ENCODE results near the gene GMEB2.

DNA sequence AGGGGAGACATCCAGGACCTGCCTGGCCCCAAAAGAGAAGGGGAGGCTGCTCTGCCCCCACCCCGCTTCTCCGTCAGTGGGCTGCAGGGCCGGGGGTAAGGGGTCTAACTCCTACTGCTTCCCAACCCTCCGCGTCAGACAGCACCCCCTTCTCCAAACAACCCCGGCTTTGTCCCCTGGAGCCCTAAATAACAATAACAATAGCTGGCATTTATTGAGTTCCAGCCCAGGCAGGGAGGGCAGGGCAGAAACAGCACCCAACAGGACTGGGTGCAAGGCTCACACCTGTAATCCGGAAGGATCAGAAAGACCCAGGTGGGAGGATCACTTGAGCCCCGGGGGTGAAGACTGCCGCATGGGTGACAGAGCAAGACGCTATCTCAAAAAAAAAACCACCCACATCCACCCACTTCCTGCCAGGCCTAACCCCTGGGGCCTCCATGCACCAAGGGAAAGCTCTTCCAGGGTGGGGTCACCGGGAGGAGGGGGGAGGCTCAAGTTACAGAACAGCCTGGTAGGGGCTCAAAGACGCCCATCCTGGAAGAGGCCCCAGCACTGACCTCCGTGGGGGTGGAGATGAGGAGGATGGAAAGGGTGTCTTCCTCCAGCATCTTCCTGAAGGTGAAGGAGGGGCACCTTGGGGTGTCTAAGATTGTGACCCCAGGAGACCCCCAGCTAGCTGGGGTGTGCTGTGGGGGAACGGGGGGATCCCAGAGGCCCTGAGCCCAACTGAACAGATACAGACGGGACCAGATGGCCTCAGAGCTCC, 74.2 kb downstream of the GMEB2 start:
- TF ChIP-seq POLR2A (IDR thresholded peaks at IDR 0.05) = no peak
- TF ChIP-seq, protein P1, sequence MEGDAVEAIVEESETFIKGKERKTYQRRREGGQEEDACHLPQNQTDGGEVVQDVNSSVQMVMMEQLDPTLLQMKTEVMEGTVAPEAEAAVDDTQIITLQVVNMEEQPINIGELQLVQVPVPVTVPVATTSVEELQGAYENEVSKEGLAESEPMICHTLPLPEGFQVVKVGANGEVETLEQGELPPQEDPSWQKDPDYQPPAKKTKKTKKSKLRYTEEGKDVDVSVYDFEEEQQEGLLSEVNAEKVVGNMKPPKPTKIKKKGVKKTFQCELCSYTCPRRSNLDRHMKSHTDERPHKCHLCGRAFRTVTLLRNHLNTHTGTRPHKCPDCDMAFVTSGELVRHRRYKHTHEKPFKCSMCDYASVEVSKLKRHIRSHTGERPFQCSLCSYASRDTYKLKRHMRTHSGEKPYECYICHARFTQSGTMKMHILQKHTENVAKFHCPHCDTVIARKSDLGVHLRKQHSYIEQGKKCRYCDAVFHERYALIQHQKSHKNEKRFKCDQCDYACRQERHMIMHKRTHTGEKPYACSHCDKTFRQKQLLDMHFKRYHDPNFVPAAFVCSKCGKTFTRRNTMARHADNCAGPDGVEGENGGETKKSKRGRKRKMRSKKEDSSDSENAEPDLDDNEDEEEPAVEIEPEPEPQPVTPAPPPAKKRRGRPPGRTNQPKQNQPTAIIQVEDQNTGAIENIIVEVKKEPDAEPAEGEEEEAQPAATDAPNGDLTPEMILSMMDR (IDR thresholded peaks at IDR 0.05) = no peak
- no peak for TF ChIP-seq POLR2AphosphoS5 (IDR thresholded peaks at IDR 0.05)
